Left ventricle myocardium inferior (tissue), 1 donor: ENCODE data around the gene COL5A3. TPM values are rescaled to one million over a fixed set of nuclear protein-coding genes. Genes with fewer than 3 reads are reported as not detected.

Experiments
- DNase-seq: peaks from one replicate; pipeline ENCODE4 v3.0.0-alpha.2; 2020
- H3K27ac ChIP-seq: fragments of 200-600 bp; replicated peaks from 2 replicates; pipeline ENCODE4 v1.8.0; 2021
- H3K27me3 ChIP-seq: fragments of 200-600 bp; 2 replicates; pipeline ENCODE4 v1.8.0; 2021; ENCODE audit warnings: low read depth
- H3K36me3 ChIP-seq: fragments of 200-600 bp; 2 replicates; pipeline ENCODE4 v1.8.0; 2021
- H3K4me1 ChIP-seq: fragments of 200-600 bp; 2 replicates; pipeline ENCODE4 v1.8.0; 2021
- H3K4me3 ChIP-seq: fragments of 200-600 bp; 2 replicates; pipeline ENCODE4 v1.8.0; 2021; ENCODE audit warnings: mild to moderate bottlenecking, moderate library complexity
- H3K9me3 ChIP-seq: fragments of 200-600 bp; replicated peaks from 2 replicates; pipeline ENCODE4 v1.8.0; 2021
- intact Hi-C: fragments of 100-400 bp; cut with micrococcal nuclease; formaldehyde crosslinking; loops from one replicate; pipeline ENCODE4 v1.11.0; 2022
- microRNA-seq: library from miRNA; unstranded; fragments of <30 nt; microRNA quantifications from one replicate; pipeline ENCODE4 v1.2.0, GENCODE V29; 2020
- total RNA-seq: library from RNA; stranded (reverse); fragmentation: NEBNext Ultra II Directional; extraction: Animal tissue kit (Norgen Biotek cat#: 25700); gene quantifications from one replicate; pipeline ENCODE4 v1.2.1, GENCODE V29; 2021
- TF ChIP-seq, protein P1 (sequence below): fragments of 200-600 bp; IDR thresholded peaks from 2 replicates; pipeline ENCODE4 v1.8.0; 2021; ENCODE audit warnings: antibody characterized with exemption, mild to moderate bottlenecking, borderline replicate concordance
- donor health status: DM: no; HTN: yes; CAD: no; lungs with severe emphysema.

COL5A3 gene
- total RNA-seq, 1 donor from 2014 or later: 8.7 TPM

DNA sequence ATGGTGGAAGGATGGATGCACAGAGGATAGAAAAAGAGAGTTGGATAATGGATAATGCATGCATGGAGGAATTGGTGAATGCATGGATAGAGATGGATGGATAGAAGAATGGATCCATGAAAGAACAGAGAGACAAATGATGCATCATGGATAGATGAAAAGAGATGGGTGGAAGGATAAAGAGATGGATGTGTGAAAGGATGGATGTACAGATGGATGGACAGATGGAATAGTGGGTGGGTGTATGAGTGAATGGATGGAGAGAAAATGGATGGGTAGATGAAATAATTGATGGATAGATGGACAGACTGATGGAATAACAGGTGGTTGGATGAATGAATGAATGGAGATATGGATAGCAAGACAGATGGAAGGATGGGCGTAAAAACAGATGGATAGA lies 99.7 kb downstream of the COL5A3 start:
- Histone ChIP-seq H3K4me1 (peaks cover 21% of the 10 kb centered on the region), H3K9me3 (no peaks in the 10 kb centered on the region), H3K27ac (no peak overlapping the region), H3K27me3 (peaks cover 100% of the 10 kb centered on the region), H3K4me3 (no peak overlapping the region), H3K36me3 (no peaks in the 10 kb centered on the region)
- TF ChIP-seq, protein P1, sequence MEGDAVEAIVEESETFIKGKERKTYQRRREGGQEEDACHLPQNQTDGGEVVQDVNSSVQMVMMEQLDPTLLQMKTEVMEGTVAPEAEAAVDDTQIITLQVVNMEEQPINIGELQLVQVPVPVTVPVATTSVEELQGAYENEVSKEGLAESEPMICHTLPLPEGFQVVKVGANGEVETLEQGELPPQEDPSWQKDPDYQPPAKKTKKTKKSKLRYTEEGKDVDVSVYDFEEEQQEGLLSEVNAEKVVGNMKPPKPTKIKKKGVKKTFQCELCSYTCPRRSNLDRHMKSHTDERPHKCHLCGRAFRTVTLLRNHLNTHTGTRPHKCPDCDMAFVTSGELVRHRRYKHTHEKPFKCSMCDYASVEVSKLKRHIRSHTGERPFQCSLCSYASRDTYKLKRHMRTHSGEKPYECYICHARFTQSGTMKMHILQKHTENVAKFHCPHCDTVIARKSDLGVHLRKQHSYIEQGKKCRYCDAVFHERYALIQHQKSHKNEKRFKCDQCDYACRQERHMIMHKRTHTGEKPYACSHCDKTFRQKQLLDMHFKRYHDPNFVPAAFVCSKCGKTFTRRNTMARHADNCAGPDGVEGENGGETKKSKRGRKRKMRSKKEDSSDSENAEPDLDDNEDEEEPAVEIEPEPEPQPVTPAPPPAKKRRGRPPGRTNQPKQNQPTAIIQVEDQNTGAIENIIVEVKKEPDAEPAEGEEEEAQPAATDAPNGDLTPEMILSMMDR: no peak
- intact Hi-C loops: no loop called here
- no peak for DNase-seq

Small RNA genes lying within 50 kb of the gene (microRNA-seq; reads per million reads assigned to microRNA genes)
- gene MIR5589: not detected

Other genes with a start within 250 kb of the COL5A3 start
- 6.9 TPM for gene ZNF846, start 241.8 kb downstream of the COL5A3 start, total RNA-seq
- gene FBXL12, start 191.4 kb downstream of the COL5A3 start, total RNA-seq: 10.0 TPM
- gene UBL5, start 182.6 kb downstream of the COL5A3 start, total RNA-seq: 538 TPM
- gene PIN1, start 175.2 kb downstream of the COL5A3 start, total RNA-seq: 98.4 TPM
- gene OLFM2, start 74.0 kb downstream of the COL5A3 start, total RNA-seq: 1.7 TPM
- not detected for gene RDH8, start 3.0 kb upstream of the COL5A3 start, total RNA-seq
- 9.1 TPM for gene SHFL, start 75.8 kb upstream of the COL5A3 start, total RNA-seq
- not detected for gene ANGPTL6, start 92.2 kb upstream of the COL5A3 start, total RNA-seq
- gene PPAN, start 95.9 kb upstream of the COL5A3 start, total RNA-seq: 23.6 TPM
- 4.1 TPM for gene P2RY11, start 101.2 kb upstream of the COL5A3 start, total RNA-seq
- 172 TPM for gene EIF3G, start 109.4 kb upstream of the COL5A3 start, total RNA-seq
- 23.9 TPM for gene DNMT1, start 184.4 kb upstream of the COL5A3 start, total RNA-seq
- gene S1PR2, start 220.8 kb upstream of the COL5A3 start, total RNA-seq: 3.5 TPM
- gene MRPL4, start 241.7 kb upstream of the COL5A3 start, total RNA-seq: 77.0 TPM